ENCODE data around the gene GALNS. TPM values are rescaled to one million over a fixed set of nuclear protein-coding genes. Genes with fewer than 3 reads are reported as not detected.

Gene GALNS
- total and polyA plus RNA-seq, 2 experiments from 2014 or later, result 9.7 to 18.8 TPM

DNA sequence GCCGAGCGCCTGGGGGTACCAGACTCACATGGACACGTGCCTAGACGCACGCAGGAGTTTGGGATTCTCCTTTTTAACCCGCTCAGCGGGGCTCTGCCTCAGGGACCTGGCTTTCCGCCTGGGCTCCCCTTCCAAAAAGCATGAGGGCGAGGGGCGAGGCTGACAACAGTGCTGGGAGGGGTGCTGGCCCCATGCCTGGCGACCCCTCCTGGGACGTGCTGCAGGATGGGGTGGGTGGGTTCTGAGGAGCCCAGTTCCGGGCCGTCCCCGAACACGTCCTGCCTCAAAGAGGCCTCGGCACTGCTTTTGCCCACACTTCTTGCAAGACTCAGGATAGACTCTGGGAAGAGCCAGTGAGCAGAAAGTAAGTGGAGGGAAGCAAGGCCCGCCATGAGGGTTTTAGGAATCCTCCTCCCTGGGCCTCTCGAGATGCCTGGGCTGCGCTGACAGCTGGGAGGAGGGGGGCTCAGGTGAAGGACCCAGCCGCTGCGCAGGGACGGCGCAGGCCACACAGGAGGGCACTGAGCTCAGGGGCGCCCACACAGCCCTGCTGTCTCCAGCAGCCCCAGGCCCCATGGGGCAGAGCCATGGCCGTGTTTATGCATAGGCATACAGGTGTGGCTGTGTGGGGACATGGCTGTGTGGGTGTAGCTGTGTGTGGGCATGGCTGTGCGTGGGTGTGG is 25.1 kb upstream of the GALNS start (continued):
- TF ChIP-seq, protein P1, sequence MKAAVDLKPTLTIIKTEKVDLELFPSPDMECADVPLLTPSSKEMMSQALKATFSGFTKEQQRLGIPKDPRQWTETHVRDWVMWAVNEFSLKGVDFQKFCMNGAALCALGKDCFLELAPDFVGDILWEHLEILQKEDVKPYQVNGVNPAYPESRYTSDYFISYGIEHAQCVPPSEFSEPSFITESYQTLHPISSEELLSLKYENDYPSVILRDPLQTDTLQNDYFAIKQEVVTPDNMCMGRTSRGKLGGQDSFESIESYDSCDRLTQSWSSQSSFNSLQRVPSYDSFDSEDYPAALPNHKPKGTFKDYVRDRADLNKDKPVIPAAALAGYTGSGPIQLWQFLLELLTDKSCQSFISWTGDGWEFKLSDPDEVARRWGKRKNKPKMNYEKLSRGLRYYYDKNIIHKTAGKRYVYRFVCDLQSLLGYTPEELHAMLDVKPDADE (IDR thresholded peaks at IDR 0.05), result no peak
- no peak for TF ChIP-seq ZNF331 (CRISPR knock-in tag; IDR thresholded peaks at IDR 0.05; ENCODE audit: low read depth)
- TF ChIP-seq, protein P2, sequence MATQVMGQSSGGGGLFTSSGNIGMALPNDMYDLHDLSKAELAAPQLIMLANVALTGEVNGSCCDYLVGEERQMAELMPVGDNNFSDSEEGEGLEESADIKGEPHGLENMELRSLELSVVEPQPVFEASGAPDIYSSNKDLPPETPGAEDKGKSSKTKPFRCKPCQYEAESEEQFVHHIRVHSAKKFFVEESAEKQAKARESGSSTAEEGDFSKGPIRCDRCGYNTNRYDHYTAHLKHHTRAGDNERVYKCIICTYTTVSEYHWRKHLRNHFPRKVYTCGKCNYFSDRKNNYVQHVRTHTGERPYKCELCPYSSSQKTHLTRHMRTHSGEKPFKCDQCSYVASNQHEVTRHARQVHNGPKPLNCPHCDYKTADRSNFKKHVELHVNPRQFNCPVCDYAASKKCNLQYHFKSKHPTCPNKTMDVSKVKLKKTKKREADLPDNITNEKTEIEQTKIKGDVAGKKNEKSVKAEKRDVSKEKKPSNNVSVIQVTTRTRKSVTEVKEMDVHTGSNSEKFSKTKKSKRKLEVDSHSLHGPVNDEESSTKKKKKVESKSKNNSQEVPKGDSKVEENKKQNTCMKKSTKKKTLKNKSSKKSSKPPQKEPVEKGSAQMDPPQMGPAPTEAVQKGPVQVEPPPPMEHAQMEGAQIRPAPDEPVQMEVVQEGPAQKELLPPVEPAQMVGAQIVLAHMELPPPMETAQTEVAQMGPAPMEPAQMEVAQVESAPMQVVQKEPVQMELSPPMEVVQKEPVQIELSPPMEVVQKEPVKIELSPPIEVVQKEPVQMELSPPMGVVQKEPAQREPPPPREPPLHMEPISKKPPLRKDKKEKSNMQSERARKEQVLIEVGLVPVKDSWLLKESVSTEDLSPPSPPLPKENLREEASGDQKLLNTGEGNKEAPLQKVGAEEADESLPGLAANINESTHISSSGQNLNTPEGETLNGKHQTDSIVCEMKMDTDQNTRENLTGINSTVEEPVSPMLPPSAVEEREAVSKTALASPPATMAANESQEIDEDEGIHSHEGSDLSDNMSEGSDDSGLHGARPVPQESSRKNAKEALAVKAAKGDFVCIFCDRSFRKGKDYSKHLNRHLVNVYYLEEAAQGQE (IDR thresholded peaks at IDR 0.05; ENCODE audit: unreplicated experiment), result no peak
- no peak for TF ChIP-seq JUNB (IDR thresholded peaks at IDR 0.05; ENCODE audit: unreplicated experiment)
- TF ChIP-seq, protein P3, sequence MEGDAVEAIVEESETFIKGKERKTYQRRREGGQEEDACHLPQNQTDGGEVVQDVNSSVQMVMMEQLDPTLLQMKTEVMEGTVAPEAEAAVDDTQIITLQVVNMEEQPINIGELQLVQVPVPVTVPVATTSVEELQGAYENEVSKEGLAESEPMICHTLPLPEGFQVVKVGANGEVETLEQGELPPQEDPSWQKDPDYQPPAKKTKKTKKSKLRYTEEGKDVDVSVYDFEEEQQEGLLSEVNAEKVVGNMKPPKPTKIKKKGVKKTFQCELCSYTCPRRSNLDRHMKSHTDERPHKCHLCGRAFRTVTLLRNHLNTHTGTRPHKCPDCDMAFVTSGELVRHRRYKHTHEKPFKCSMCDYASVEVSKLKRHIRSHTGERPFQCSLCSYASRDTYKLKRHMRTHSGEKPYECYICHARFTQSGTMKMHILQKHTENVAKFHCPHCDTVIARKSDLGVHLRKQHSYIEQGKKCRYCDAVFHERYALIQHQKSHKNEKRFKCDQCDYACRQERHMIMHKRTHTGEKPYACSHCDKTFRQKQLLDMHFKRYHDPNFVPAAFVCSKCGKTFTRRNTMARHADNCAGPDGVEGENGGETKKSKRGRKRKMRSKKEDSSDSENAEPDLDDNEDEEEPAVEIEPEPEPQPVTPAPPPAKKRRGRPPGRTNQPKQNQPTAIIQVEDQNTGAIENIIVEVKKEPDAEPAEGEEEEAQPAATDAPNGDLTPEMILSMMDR (conservative IDR thresholded peaks at IDR 0.05; ENCODE audit: low read depth in 2 of 2), result no peak

DNA sequence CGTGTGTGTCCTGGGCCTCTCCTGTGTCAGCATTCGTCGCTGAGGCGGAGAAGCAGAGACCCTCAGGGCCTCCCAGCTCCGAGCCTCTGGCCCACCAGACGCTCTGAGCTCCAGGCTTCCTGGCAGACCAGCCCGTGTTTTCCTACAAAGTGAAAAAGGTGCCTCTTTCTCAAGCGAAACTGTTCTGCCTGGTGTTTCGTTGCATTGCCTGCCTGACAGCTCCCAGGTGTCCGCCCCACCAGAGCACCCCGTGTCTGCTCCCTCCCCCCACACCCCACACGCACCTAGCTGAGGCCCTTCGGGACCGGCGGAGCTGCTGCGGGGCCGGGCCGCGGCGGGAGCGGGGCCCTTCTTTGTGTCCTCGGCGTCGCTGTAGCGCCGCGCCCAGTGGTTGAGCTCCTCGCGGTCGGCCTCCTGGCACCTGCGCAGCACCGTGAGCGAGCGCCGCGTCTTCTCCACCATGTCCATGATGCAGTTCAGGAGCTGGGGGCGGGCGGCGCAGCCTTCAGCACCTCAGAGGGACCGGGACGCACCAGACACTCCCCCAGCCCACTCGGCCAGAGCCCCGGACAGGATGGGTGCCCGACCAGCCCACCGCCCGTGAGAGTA is 24.4 kb upstream of the GALNS start:
- Histone ChIP-seq H3K4me2 (no peak overlapping the region), H3K36me3 (ENCODE audit: insufficient read depth) (no peaks in the 10 kb centered on the region), H3K79me2 (replicated peaks; ENCODE audit: insufficient read depth) (no peaks in the 10 kb centered on the region), H3K27ac (ENCODE audit: low read depth) (no peak overlapping the region), H3K4me1 (ENCODE audit: insufficient read depth) (no peaks in the 10 kb centered on the region), H3K27me3 (ENCODE audit: insufficient read depth) (no peaks in the 10 kb centered on the region), H4K20me1 (replicated peaks; ENCODE audit: insufficient read depth) (no peaks in the 10 kb centered on the region), H3K4me3 (no peak overlapping the region), H3K9me2 (ENCODE audit: insufficient read depth) (no peaks in the 10 kb centered on the region), H3F3A (replicated peaks; ENCODE audit: low read depth) (no peaks in the 10 kb centered on the region), H2AFZ (peak overlapping the region; percentile 66; the same call in 1 of the 2 replicates)
- no peaks in the 10 kb centered on the region; the same call in 1 of the 3 replicates for H3K9me3 Mint-ChIP-seq
- no peaks in the 10 kb centered on the region; the same call in 2 of the 3 replicates for H3K4me1 Mint-ChIP-seq
- no peak for TF ChIP-seq NANOG (IDR thresholded peaks at IDR 0.05; ENCODE audit: borderline replicate concordance)
- H3K27me3 Mint-ChIP-seq (ENCODE audit: insufficient read depth, low read depth, poor library complexity), result peaks cover 19% of the 10 kb centered on the region
- H3K36me3 Mint-ChIP-seq (ENCODE audit: low read depth), result no peaks in the 10 kb centered on the region; the same call in 2 of the 3 replicates
- ATAC-seq, result peak; percentile 77
- H3K4me3 Mint-ChIP-seq, result peak overlapping the region; percentile 41; the same call in 1 of the 3 replicates
- H3K27ac Mint-ChIP-seq, result no peak overlapping the region
- DNase-seq (ENCODE audit: low spot score), result peak; percentile 61

All from GM23338 (cell line).